ENCODE data around the gene BLTP3B. TPM values are rescaled to one million over a fixed set of nuclear protein-coding genes. Genes with fewer than 3 reads are reported as not detected.
A peak's percentile ranks its signal among the peaks of the same experiment; 100 is the strongest.

Gene BLTP3B
- total RNA-seq, 1 donor from 2014 or later: 19.5 TPM

DNA sequence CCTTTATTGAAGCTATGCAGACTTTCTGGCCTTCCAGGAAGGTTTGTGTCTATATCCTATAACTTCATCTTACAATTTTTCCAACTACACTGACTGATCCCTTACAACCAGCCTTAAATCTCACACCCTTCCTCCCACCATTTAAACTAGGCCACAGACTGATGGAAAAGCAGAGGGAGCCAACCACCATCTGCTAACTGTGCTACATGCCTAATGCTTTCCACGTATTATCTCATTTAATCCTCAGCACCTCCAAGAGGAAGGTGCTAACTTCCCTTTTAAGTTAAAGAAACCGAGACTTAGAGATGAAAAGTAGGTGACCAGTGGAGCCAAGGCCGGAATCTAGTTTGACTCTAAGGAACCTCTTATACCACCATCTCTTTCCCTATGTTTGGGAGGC, 22.7 kb upstream of the BLTP3B start:
- Mint-ChIP-seq H3K36me3 (no peaks in the 10 kb centered on the region), H3K9me3 (peaks cover 4% of the 10 kb centered on the region), H3K27ac (peak overlapping the region; percentile 33), H3K27me3 (no peaks in the 10 kb centered on the region), H3K4me3 (no peak overlapping the region), H3K4me1 (ENCODE audit: unreplicated experiment) (peaks cover 19% of the 10 kb centered on the region)
- no peak for DNase-seq (ENCODE audit: extremely low spot score, unreplicated experiment)
- TF ChIP-seq, protein P1, sequence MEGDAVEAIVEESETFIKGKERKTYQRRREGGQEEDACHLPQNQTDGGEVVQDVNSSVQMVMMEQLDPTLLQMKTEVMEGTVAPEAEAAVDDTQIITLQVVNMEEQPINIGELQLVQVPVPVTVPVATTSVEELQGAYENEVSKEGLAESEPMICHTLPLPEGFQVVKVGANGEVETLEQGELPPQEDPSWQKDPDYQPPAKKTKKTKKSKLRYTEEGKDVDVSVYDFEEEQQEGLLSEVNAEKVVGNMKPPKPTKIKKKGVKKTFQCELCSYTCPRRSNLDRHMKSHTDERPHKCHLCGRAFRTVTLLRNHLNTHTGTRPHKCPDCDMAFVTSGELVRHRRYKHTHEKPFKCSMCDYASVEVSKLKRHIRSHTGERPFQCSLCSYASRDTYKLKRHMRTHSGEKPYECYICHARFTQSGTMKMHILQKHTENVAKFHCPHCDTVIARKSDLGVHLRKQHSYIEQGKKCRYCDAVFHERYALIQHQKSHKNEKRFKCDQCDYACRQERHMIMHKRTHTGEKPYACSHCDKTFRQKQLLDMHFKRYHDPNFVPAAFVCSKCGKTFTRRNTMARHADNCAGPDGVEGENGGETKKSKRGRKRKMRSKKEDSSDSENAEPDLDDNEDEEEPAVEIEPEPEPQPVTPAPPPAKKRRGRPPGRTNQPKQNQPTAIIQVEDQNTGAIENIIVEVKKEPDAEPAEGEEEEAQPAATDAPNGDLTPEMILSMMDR (conservative IDR thresholded peaks at IDR 0.05): no peak

DNA sequence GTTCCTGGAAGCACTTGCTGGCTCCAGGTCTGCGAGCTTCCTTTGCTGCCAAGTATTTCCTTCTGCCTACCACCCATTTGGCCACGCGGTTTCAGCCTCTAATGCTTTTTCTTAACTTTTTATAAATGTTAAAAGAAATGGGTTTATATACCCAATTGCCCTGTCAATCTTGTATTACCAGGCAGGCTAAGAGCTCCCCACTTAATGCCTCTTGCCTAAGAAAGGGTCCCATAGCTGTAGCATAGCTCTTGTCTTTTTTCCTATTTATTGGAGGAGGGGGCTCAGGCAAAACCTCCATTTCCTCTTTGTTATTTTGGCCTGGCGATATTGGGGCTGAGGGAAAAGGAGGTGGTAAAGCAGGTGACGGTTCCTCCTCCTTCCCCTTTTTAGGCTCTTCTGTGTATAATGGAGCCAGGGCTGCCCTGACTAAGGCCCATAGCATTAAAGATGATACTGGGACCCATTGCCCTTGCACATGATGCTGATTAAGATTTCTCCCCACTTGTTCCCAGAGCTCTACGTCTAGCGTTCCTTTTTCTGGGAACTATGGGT, 21.6 kb upstream of the BLTP3B start:
- TF ChIP-seq, protein P1 (conservative IDR thresholded peaks at IDR 0.05): no peak
- Mint-ChIP-seq H3K36me3 (no peaks in the 10 kb centered on the region), H3K4me3 (peak overlapping the region; percentile 86), H3K27ac (peak overlapping the region; percentile 91), H3K9me3 (peaks cover 4% of the 10 kb centered on the region), H3K4me1 (ENCODE audit: unreplicated experiment) (peaks cover 15% of the 10 kb centered on the region), H3K27me3 (no peaks in the 10 kb centered on the region)
- no peak for DNase-seq (ENCODE audit: extremely low spot score, unreplicated experiment)

DNA sequence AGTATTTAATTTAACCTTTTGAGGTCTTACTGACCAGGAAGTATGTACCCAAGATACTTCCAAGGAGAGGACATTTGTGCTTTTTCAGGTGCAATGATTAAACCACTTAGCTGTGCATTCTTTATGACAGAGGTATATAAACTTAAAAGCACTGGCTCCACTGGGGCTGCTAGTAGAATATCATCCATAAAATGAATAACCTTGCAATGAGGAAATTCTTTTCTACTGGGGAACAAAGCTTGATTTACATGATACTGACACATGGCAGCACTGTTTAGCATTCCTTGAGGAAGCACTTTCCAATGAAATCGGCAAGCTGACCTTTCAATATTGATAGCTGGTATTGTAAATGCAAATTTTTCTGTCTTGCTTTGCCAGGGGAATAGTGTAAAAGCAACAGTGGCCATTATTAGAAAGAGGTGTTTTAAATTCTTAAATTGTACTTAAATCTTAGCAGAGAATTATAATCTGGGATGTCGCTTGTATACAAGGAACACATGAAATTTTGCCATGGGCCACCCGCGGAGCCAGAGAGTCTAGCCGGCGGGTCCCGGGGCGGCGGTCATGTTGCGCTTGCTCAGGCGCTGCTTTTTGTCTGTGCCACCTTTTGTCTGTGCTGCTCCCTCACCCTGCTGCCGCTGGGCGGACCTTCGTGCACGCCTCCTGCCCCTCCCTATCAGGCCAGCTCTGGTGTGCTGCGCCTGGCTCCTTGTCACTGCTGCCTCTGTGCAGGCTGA, 20.9 kb upstream of the BLTP3B start:
- H3K36me3 Mint-ChIP-seq: no peaks in the 10 kb centered on the region
- H3K27ac Mint-ChIP-seq: peak overlapping the region; percentile 91
- H3K4me3 Mint-ChIP-seq: peak overlapping the region; percentile 86
- TF ChIP-seq, protein P1 (conservative IDR thresholded peaks at IDR 0.05): peak; percentile 45
- H3K27me3 Mint-ChIP-seq: no peaks in the 10 kb centered on the region
- DNase-seq (ENCODE audit: extremely low spot score, unreplicated experiment): peak; percentile 77
- peaks cover 15% of the 10 kb centered on the region for H3K4me1 Mint-ChIP-seq (ENCODE audit: unreplicated experiment)
- H3K9me3 Mint-ChIP-seq: peaks cover 4% of the 10 kb centered on the region

DNA sequence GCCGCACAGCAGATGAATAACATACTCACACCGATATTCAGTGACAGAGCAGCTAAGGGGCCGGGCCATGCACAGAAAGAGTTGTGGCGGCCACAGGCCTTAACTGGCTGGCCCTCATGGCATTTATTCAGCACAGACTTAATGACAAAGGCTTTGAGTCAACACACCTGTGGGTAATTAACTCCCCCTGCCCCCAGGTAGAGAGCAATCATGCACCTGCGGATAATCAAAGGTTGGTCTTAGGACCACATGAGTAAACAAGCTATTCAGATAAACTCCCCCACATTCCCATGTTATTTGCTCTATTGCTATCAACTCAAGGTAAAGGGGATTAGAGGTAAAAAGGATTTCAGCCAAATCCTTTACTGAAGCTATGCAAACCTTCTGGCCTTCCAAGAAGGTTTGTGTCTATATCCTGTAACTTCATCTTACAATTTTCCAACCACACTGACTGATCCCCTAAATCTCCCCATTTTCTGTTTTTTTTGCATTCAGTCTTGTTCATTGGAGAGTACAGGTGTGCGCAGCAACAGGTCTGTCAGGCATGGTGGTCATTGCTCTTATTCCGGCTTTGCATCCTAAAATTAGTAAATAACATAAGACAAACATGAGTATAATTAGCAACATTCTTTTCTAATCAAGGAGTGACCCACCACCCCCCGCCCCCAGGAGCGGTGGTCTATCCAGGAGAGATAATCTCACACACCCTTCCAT, 16.9 kb upstream of the BLTP3B start:
- H3K4me1 Mint-ChIP-seq (ENCODE audit: unreplicated experiment): peaks cover 15% of the 10 kb centered on the region
- DNase-seq (ENCODE audit: extremely low spot score, unreplicated experiment): no peak
- no peak overlapping the region for H3K27ac Mint-ChIP-seq
- peaks cover 4% of the 10 kb centered on the region for H3K9me3 Mint-ChIP-seq
- H3K4me3 Mint-ChIP-seq: no peak overlapping the region
- H3K27me3 Mint-ChIP-seq: no peaks in the 10 kb centered on the region
- no peaks in the 10 kb centered on the region for H3K36me3 Mint-ChIP-seq
- TF ChIP-seq, protein P1 (conservative IDR thresholded peaks at IDR 0.05): no peak

DNA sequence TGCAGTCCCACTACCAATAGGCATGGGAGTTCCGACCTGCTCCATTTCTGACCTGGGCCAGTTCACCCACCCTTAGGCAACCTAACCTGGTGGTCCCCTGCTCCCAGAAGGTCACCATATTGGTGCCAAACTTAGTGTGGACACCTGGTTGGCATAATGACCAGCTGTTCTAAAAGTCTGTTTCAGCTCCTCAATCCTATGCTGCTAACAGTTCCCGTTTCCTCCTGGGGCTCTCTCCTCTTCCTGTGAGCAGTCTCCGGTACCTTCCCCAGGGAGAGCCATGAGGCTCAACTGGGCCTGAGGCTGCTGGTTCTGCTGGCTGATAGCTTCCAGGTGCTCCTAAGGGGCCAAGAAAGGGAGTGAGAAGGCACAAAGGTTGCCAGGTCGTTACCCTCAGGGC, 15.9 kb upstream of the BLTP3B start:
- H3K27me3 Mint-ChIP-seq: no peaks in the 10 kb centered on the region
- no peak for DNase-seq (ENCODE audit: extremely low spot score, unreplicated experiment)
- TF ChIP-seq, protein P1 (conservative IDR thresholded peaks at IDR 0.05): no peak
- peaks cover 6% of the 10 kb centered on the region for H3K4me1 Mint-ChIP-seq (ENCODE audit: unreplicated experiment)
- peaks cover 4% of the 10 kb centered on the region for H3K9me3 Mint-ChIP-seq
- H3K27ac Mint-ChIP-seq: no peak overlapping the region
- no peak overlapping the region for H3K4me3 Mint-ChIP-seq
- H3K36me3 Mint-ChIP-seq: no peaks in the 10 kb centered on the region

Measured in type B pancreatic cell (in vitro differentiated cells).